CD4-positive, alpha-beta T cell (primary cell): ENCODE results near the gene SAMMSON. TPM values are rescaled to one million over a fixed set of nuclear protein-coding genes. Genes with fewer than 3 reads are reported as not detected.

ENCODE experiments used
- ATAC-seq: fragments of 200-7000 bp; cut with Tn5 transposase; one replicate; pipeline ENCODE4 v1.10.0; 2022; ENCODE audit warnings: mild to moderate bottlenecking; ENCODE audit not compliant: poor library complexity
- CTCF ChIA-PET: fragments of 350-600 bp; sonication (Branson Sonifier 250); formaldehyde crosslinking; loops from one replicate; lab custom pipeline; 2021; ENCODE audit warnings: antibody characterized with exemption, inconsistent platforms; lab: Charles Lee
- POLR2A ChIA-PET: fragments of 350-600 bp; sonication (Branson Sonifier 250); formaldehyde crosslinking; loops from one replicate; lab custom pipeline; 2021; ENCODE audit warnings: antibody characterized with exemption, inconsistent platforms; lab: Charles Lee
- DNase-seq, 14 experiments: peaks; one replicate each; pipeline ENCODE4 v3.0.0-alpha.2; 2013 to 2020; ENCODE audit warnings: mixed read lengths in 2 of 14
- H3K27ac ChIP-seq, 2 donors: one replicate each; pipeline versions ENCODE4 v1.5.1 to v1.7.0; 2013; ENCODE audit warnings: low read length in 2 of 2, low read depth in 1 of 2, mild to moderate bottlenecking in 1 of 2
- H3K27me3 ChIP-seq, 2 experiments: 1 replicate in 1 of 2; 2 replicates in 1 of 2; pipeline versions ENCODE4 v1.6.1 to v1.7.0; 2013; ENCODE audit warnings: low read length in 2 of 2, control low read depth in 1 of 2, mild to moderate bottlenecking in 1 of 2, moderate library complexity in 1 of 2; ENCODE audit not compliant: insufficient read depth in 2 of 2, control insufficient read depth in 1 of 2
- H3K36me3 ChIP-seq: one replicate; pipeline ENCODE4 v1.6.1; 2013; ENCODE audit warnings: low read length, control low read depth; ENCODE audit not compliant: insufficient read depth
- H3K4me1 ChIP-seq: one replicate; pipeline ENCODE4 v1.6.1; 2013; ENCODE audit warnings: low read length, control low read depth; ENCODE audit not compliant: insufficient read depth
- H3K4me3 ChIP-seq: one replicate; pipeline ENCODE4 v1.5.1; 2013; ENCODE audit warnings: mild to moderate bottlenecking, low read length, moderate library complexity
- H3K9me3 ChIP-seq, 2 experiments: 1 replicate in 1 of 2; 2 replicates in 1 of 2; pipeline versions ENCODE4 v1.6.1 to v1.7.0; 2013; ENCODE audit warnings: low read length in 2 of 2, mild to moderate bottlenecking in 2 of 2, control low read depth in 1 of 2, moderate library complexity in 1 of 2; ENCODE audit not compliant: control insufficient read depth in 1 of 2, insufficient read depth in 1 of 2
- H3K27ac Mint-ChIP-seq: one replicate; pipeline ENCODE4 v1.8.0; 2020; ENCODE audit warnings: mixed read lengths
- H3K27me3 Mint-ChIP-seq: one replicate; pipeline ENCODE4 v1.8.0; 2021; ENCODE audit warnings: mixed read lengths
- H3K36me3 Mint-ChIP-seq: one replicate; pipeline ENCODE4 v1.8.0; 2021; ENCODE audit warnings: low read depth, mixed read lengths
- H3K4me1 Mint-ChIP-seq: one replicate; pipeline ENCODE4 v1.8.0; 2021; ENCODE audit warnings: low read depth, mixed read lengths
- H3K4me3 Mint-ChIP-seq: one replicate; pipeline ENCODE4 v1.8.0; 2020; ENCODE audit warnings: mild to moderate bottlenecking, mixed read lengths
- H3K9me3 Mint-ChIP-seq: one replicate; pipeline ENCODE4 v1.8.0; 2020; ENCODE audit warnings: mixed read lengths
- intact Hi-C, 2 experiments: fragments of 100-400 bp; cut with DNase I in 1 of 2; cut with micrococcal nuclease in 1 of 2; formaldehyde crosslinking; loops; one replicate each; pipeline versions ENCODE4 v1.15.1 to v1.9.0; 2023 to 2025; cut with DNase I, micrococcal nuclease
- total RNA-seq, 174 experiments: library from RNA in 2 of 174; stranded (reverse) in 2 of 174; gene quantifications; one replicate each; pipeline ENCODE4 v1.2.3 and lab custom pipeline; 2021 to 2026
- TF ChIP-seq, protein P1 (sequence below): fragments of 200-600 bp; IDR thresholded peaks from one replicate; pipeline ENCODE4 v1.8.0; 2022; ENCODE audit warnings: antibody characterized with exemption, mild to moderate bottlenecking

The SAMMSON gene
- total RNA-seq, 2 experiments from 2014 or later = not detected

DNA sequence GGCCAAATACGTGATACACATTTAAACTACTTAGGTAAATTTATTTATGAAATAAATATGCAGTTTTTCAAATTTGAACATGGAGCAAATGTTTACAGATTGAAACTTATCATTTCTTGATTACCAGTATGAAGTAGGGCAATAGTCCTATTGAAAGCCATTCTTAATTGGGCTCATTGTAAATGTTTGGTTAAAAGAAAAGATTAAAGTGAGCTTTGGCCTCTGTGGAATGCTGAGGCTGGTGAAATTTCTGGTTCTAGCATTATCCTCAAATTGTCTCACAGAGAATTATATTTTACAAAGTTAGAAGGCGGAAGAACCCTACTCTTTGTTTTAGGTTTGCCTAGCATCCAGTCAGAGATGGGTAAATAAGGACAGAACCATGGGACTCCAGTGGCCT, 73.2 kb downstream of the SAMMSON start:
- no peak overlapping the region for H3K27ac Mint-ChIP-seq
- no peaks in the 10 kb centered on the region for H3K36me3 Mint-ChIP-seq
- TF ChIP-seq, protein P1, sequence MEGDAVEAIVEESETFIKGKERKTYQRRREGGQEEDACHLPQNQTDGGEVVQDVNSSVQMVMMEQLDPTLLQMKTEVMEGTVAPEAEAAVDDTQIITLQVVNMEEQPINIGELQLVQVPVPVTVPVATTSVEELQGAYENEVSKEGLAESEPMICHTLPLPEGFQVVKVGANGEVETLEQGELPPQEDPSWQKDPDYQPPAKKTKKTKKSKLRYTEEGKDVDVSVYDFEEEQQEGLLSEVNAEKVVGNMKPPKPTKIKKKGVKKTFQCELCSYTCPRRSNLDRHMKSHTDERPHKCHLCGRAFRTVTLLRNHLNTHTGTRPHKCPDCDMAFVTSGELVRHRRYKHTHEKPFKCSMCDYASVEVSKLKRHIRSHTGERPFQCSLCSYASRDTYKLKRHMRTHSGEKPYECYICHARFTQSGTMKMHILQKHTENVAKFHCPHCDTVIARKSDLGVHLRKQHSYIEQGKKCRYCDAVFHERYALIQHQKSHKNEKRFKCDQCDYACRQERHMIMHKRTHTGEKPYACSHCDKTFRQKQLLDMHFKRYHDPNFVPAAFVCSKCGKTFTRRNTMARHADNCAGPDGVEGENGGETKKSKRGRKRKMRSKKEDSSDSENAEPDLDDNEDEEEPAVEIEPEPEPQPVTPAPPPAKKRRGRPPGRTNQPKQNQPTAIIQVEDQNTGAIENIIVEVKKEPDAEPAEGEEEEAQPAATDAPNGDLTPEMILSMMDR = no peak
- POLR2A ChIA-PET = no interaction called here
- CTCF ChIA-PET = interaction anchor here (0.9 kb wide), 1 partner anchor 33 kb away, joined by 3 read pairs; no protein-coding TSS in a partner anchor
- no peak overlapping the region for H3K27ac ChIP-seq
- ATAC-seq = no peak
- no peak for DNase-seq
- no peaks in the 10 kb centered on the region for H3K36me3 ChIP-seq
- no peaks in the 10 kb centered on the region for H3K4me1 Mint-ChIP-seq
- H3K27me3 ChIP-seq = peaks cover 6 to 26% of the 10 kb centered on the region in 2 experiments
- no peaks in the 10 kb centered on the region for H3K4me1 ChIP-seq
- no peaks in the 10 kb centered on the region for H3K9me3 ChIP-seq
- no peak overlapping the region for H3K4me3 Mint-ChIP-seq
- H3K27me3 Mint-ChIP-seq = peaks cover 61% of the 10 kb centered on the region
- intact Hi-C loops = no loop called here
- no peak overlapping the region for H3K4me3 ChIP-seq
- no peaks in the 10 kb centered on the region for H3K9me3 Mint-ChIP-seq

DNA sequence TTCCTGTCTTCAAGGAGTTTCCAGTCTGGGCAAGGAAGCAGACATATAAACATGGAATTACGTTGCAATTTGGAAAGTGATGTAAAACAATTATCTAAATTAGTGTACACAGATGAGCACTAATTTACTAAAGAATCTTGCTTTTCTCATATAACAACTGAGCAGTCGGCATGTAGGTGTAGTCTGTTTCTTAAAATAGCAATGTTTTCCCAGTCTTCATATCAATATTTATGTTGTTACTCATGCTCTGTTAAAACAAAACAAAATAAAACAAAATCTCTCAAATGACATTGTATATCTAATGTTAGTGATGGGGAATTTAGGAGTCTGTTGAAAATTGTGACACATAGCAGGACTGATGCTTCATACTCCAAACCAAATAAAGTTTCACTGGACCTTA, 75.6 kb downstream of the SAMMSON start:
- peaks cover 63% of the 10 kb centered on the region for H3K27me3 Mint-ChIP-seq
- H3K4me3 ChIP-seq = no peak overlapping the region
- intact Hi-C loops = no loop called here
- TF ChIP-seq, protein P1 = no peak
- H3K36me3 Mint-ChIP-seq = no peaks in the 10 kb centered on the region
- H3K27ac ChIP-seq = no peak overlapping the region
- no peaks in the 10 kb centered on the region for H3K4me1 ChIP-seq
- H3K4me1 Mint-ChIP-seq = no peaks in the 10 kb centered on the region
- ChIA-PET POLR2A (no interaction called here), CTCF (no interaction called here)
- DNase-seq (no peak), ATAC-seq (no peak)
- H3K4me3 Mint-ChIP-seq = no peak overlapping the region
- no peaks in the 10 kb centered on the region for H3K36me3 ChIP-seq
- peaks cover 6 to 26% of the 10 kb centered on the region in 2 experiments for H3K27me3 ChIP-seq
- H3K9me3 ChIP-seq = no peaks in the 10 kb centered on the region
- no peaks in the 10 kb centered on the region for H3K9me3 Mint-ChIP-seq
- no peak overlapping the region for H3K27ac Mint-ChIP-seq

DNA sequence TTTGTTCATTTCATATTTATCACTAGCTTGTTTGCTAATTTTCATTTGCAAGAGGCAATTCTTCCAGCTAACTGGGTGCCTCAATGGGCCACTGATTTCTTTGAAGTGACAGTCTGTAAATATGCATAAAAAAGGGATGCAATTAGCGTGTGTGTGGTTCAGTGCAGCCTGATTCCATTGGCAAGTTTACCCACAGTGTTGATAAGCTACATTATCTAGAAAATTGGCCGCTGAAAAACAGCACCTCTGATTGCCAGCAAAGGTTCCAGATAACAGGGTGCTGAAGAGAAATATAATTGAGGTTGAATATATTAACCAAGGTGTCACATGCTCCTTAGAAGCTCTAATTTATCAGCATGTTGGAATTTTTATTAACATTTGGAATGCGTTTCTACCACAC, 76.9 kb downstream of the SAMMSON start:
- H3K27ac ChIP-seq = no peak overlapping the region
- Mint-ChIP-seq H3K4me1 (no peaks in the 10 kb centered on the region), H3K4me3 (no peak overlapping the region), H3K27me3 (peaks cover 67% of the 10 kb centered on the region), H3K36me3 (no peaks in the 10 kb centered on the region), H3K9me3 (no peaks in the 10 kb centered on the region), H3K27ac (no peak overlapping the region)
- H3K4me1 ChIP-seq = no peaks in the 10 kb centered on the region
- no peak overlapping the region for H3K4me3 ChIP-seq
- no peak for DNase-seq
- POLR2A ChIA-PET = no interaction called here
- no peak for ATAC-seq
- TF ChIP-seq, protein P1 = no peak
- no peaks in the 10 kb centered on the region for H3K36me3 ChIP-seq
- intact Hi-C loops = no loop called here
- H3K27me3 ChIP-seq = peaks cover 6 to 19% of the 10 kb centered on the region in 2 experiments
- H3K9me3 ChIP-seq = no peaks in the 10 kb centered on the region
- CTCF ChIA-PET = no interaction called here
